Measurements from ENCODE around the gene DLG2. TPM values are rescaled to one million over a fixed set of nuclear protein-coding genes. Genes with fewer than 3 reads are reported as not detected.
"Not testable (repeated sequence)": the region's sequence is repeated elsewhere in the genome, so short reads cannot be mapped to it uniquely, and the experiment has no call there.

DLG2 gene
- total RNA-seq, 1 donor: 1.3 TPM

- no peak for TF ChIP-seq CTCF (IDR thresholded peaks at IDR 0.05; ENCODE audit: insufficient read depth, low read depth, low read length)
- H3K4me3 ChIP-seq (ENCODE audit: low read depth, low read length): no peak overlapping the region
- DNase-seq (ENCODE audit: low read depth): no peak
Observed at GRCh38 chr11:85021058-85021457, 606.1 kb downstream of the DLG2 start.

- TF ChIP-seq CTCF (IDR thresholded peaks at IDR 0.05; ENCODE audit: insufficient read depth, low read depth, low read length): peak; percentile 18
- no peak overlapping the region for H3K4me3 ChIP-seq (ENCODE audit: low read depth, low read length)
- DNase-seq (ENCODE audit: low read depth): peak; percentile 0
Observed at GRCh38 chr11:84993386-84993785, 633.8 kb downstream of the DLG2 start.

- TF ChIP-seq CTCF (IDR thresholded peaks at IDR 0.05; ENCODE audit: insufficient read depth, low read depth, low read length): no peak
- no peak for DNase-seq (ENCODE audit: low read depth)
- no peak overlapping the region for H3K4me3 ChIP-seq (ENCODE audit: low read depth, low read length)
Observed at GRCh38 chr11:84990141-84990540, 637.0 kb downstream of the DLG2 start.

- not testable (repeated sequence) for DNase-seq (ENCODE audit: low read depth); H3K4me3 ChIP-seq (ENCODE audit: low read depth, low read length)
Observed at GRCh38 chr11:84987686-84988187, 639.4 kb downstream of the DLG2 start.

- H3K4me3 ChIP-seq (ENCODE audit: low read depth, low read length): no peak overlapping the region
- no peak for DNase-seq (ENCODE audit: low read depth)
- TF ChIP-seq CTCF (IDR thresholded peaks at IDR 0.05; ENCODE audit: insufficient read depth, low read depth, low read length): no peak
Observed at GRCh38 chr11:84981301-84981700, 645.8 kb downstream of the DLG2 start.

- no peak for DNase-seq (ENCODE audit: low read depth)
Observed at GRCh38 chr11:84969103-84969502, 658.0 kb downstream of the DLG2 start.

GRCh38 chr11:84965484-84965883, 661.7 kb downstream of the DLG2 start:
- no peak for TF ChIP-seq CTCF (IDR thresholded peaks at IDR 0.05; ENCODE audit: insufficient read depth, low read depth, low read length)
- H3K4me3 ChIP-seq (ENCODE audit: low read depth, low read length): no peak overlapping the region
- DNase-seq (ENCODE audit: low read depth): no peak

More at GRCh38 chr11:84969103-84969502, 658.0 kb downstream of the DLG2 start:
- no peak for TF ChIP-seq CTCF (IDR thresholded peaks at IDR 0.05; ENCODE audit: insufficient read depth, low read depth, low read length)
- H3K4me3 ChIP-seq (ENCODE audit: low read depth, low read length): no peak overlapping the region
